Testis (tissue), 3 donors: ENCODE data around the gene ARL6IP4. TPM values are rescaled to one million over a fixed set of nuclear protein-coding genes. Genes with fewer than 3 reads are reported as not detected.

Source experiments
- DNase-seq: peaks from one replicate; pipeline ENCODE4 v3.0.0-alpha.2; 2019
- H3K27ac ChIP-seq, 2 donors: fragments of 200-600 bp; sonication (generic); one replicate each; pipeline ENCODE4 v1.5.1; 2019
- H3K27me3 ChIP-seq: fragments of 200-600 bp; sonication (generic); one replicate; pipeline ENCODE4 v1.5.1; 2019
- H3K36me3 ChIP-seq: fragments of 200-600 bp; sonication (generic); one replicate; pipeline ENCODE4 v1.5.1; 2017; ENCODE audit warnings: low read depth; ENCODE audit errors: missing control alignments
- H3K4me1 ChIP-seq: fragments of 200-600 bp; sonication (generic); one replicate; pipeline ENCODE4 v1.5.1; 2019
- H3K4me3 ChIP-seq, 2 donors: fragments of 200-600 bp; sonication (generic); one replicate each; pipeline ENCODE4 v1.5.1; 2017 to 2019
- H3K9me3 ChIP-seq: fragments of 200-600 bp; sonication (generic); one replicate; pipeline ENCODE4 v1.5.1; 2017
- CTCF ChIP-seq, 3 experiments: fragments of 450-650 bp in 2 of 3; fragments of 200-600 bp in 1 of 3; sonication (generic) in 1 of 3; IDR thresholded peaks; one replicate each; pipeline ENCODE4 v1.5.1; 2016 to 2019; ENCODE audit warnings: antibody characterized with exemption in 3 of 3, mild to moderate bottlenecking in 2 of 3, moderate library complexity in 1 of 3
- POLR2A ChIP-seq: fragments of 450-650 bp; IDR thresholded peaks from one replicate; pipeline ENCODE4 v1.6.1; 2017; ENCODE audit warnings: antibody characterized with exemption, mild to moderate bottlenecking, moderate library complexity
- WGBS, 2 donors: methylation state at CpG; one replicate each; pipeline ENCODE4 v1.1.5; 2018; 5-methylcytosine and 5-hydroxymethylcytosine counted together
- intact Hi-C: fragments of 100-400 bp; cut with DNase I; formaldehyde crosslinking; loops from one replicate; pipeline ENCODE4 v1.15.1; 2023; ENCODE audit warnings: low total_unique reads
- polyA plus RNA-seq: library from polyadenylated mRNA; stranded (reverse); fragments of 350-450 nt; fragmentation: Illumina TruSeq; extraction: RNeasy Lipid Tissue Mini Kit (QIAGEN cat#74804); gene quantifications from one replicate; pipeline ENCODE4 v1.2.3, GENCODE V29; 2014; ENCODE audit warnings: low read depth, low replicate concordance; ENCODE audit not compliant: insufficient read depth
- total RNA-seq, 2 donors: library from RNA; depleted of rRNA; stranded (reverse); fragments of >200 nt; gene quantifications; one replicate each; pipeline ENCODE4 v1.2.3, GENCODE V29; 2016

The ARL6IP4 gene
- total and polyA plus RNA-seq, 3 donors from 2014 or later, result 169 to 210 (median 190) TPM

GRCh38 chr12:122955156-122955555 lies 25.3 kb upstream of the ARL6IP4 start:
- Histone ChIP-seq H3K27ac (no peak overlapping the region), H3K4me3 (no peak overlapping the region), H3K36me3 (no peaks in the 10 kb centered on the region), H3K27me3 (no peaks in the 10 kb centered on the region), H3K9me3 (no peaks in the 10 kb centered on the region), H3K4me1 (peaks cover under 1% of the 10 kb centered on the region)
- WGBS, 2 donors, result 57 to 65% methylated on average over 8 of the region's 8 CpGs
- TF ChIP-seq POLR2A, result no peak
- TF ChIP-seq CTCF (IDR thresholded peaks at IDR 0.05), result no peak
- intact Hi-C loops, result no loop called here
- DNase-seq, result no peak

GRCh38 chr12:122956035-122956434 lies 24.4 kb upstream of the ARL6IP4 start:
- WGBS, 2 donors, result 64 to 67% methylated on average over 2 of the region's 2 CpGs

GRCh38 chr12:122958198-122958888 lies 22.1 kb upstream of the ARL6IP4 start:
- Histone ChIP-seq H3K27ac (peak overlapping the region in 1 of 2 donors; percentile 7), H3K27me3 (no peaks in the 10 kb centered on the region), H3K4me1 (peaks cover 19% of the 10 kb centered on the region), H3K4me3 (no peak overlapping the region), H3K36me3 (no peaks in the 10 kb centered on the region), H3K9me3 (no peaks in the 10 kb centered on the region)
- no peak for DNase-seq
- intact Hi-C loops, result no loop called here
- 70 to 84% methylated on average over 5 of the region's 5 CpGs for WGBS, 2 donors
- TF ChIP-seq CTCF (IDR thresholded peaks at IDR 0.05) (no peak), POLR2A (no peak)

More at GRCh38 chr12:122956035-122956434, 24.4 kb upstream of the ARL6IP4 start:
- Histone ChIP-seq H3K27ac (no peak overlapping the region), H3K9me3 (no peaks in the 10 kb centered on the region), H3K36me3 (no peaks in the 10 kb centered on the region), H3K27me3 (no peaks in the 10 kb centered on the region), H3K4me1 (no peaks in the 10 kb centered on the region), H3K4me3 (no peak overlapping the region)
- TF ChIP-seq CTCF (IDR thresholded peaks at IDR 0.05) (no peak), POLR2A (no peak)
- no peak for DNase-seq
- intact Hi-C loops, result no loop called here

GRCh38 chr12:122959566-122960192 lies 20.8 kb upstream of the ARL6IP4 start:
- WGBS, 2 donors, result 92 to 93% methylated on average over 28 to 35 of the region's 35 CpGs
- intact Hi-C loops, result no loop called here
- Histone ChIP-seq H3K36me3 (no peaks in the 10 kb centered on the region), H3K27ac (no peak overlapping the region), H3K27me3 (no peaks in the 10 kb centered on the region), H3K4me1 (peaks cover 31% of the 10 kb centered on the region), H3K4me3 (no peak overlapping the region), H3K9me3 (no peaks in the 10 kb centered on the region)
- no peak for DNase-seq
- TF ChIP-seq CTCF (IDR thresholded peaks at IDR 0.05) (no peak), POLR2A (no peak)
